Ureter (tissue), 1 donor: ENCODE data around the gene FNTB. TPM values are rescaled to one million over a fixed set of nuclear protein-coding genes. Genes with fewer than 3 reads are reported as not detected.

ENCODE experiments used
- total RNA-seq: library from RNA; stranded (reverse); gene quantifications from one replicate; pipeline ENCODE4 v1.2.4, GENCODE V29; 2023
- donor health status: DM: yes; HTN: yes; CAD: no.

FNTB gene
- total RNA-seq, 1 donor from 2014 or later, result 28.3 TPM

Other genes with a start within 250 kb of the FNTB start
- gene SPTB, start 107.0 kb upstream of the FNTB start, total RNA-seq, result 1.9 TPM
- 57.3 TPM for gene CHURC1, start 72.4 kb upstream of the FNTB start, total RNA-seq
- gene GPX2, start 44.1 kb upstream of the FNTB start, total RNA-seq, result 342 TPM
- gene RAB15, start 14.6 kb upstream of the FNTB start, total RNA-seq, result 71.4 TPM
- gene MAX, start 115.6 kb downstream of the FNTB start, total RNA-seq, result 109 TPM